Measurements from ENCODE around the gene ATP10A.

GRCh38 chr15:25901811-25902605 lies 38.9 kb upstream of the ATP10A start:
- no peak for TF ChIP-seq CTCF (IDR thresholded peaks at IDR 0.05; ENCODE audit: poor library complexity)
- no peak for TF ChIP-seq EZH2 (IDR thresholded peaks at IDR 0.05; ENCODE audit: borderline replicate concordance)
